ENCODE data around the gene AKAP9. TPM values are rescaled to one million over a fixed set of nuclear protein-coding genes. Genes with fewer than 3 reads are reported as not detected.
"Not testable (repeated sequence)": the region's sequence is repeated elsewhere in the genome, so short reads cannot be mapped to it uniquely, and the experiment has no call there.

AKAP9 gene
- 10 to 100 TPM; 30.2 to 30.3 TPM for total RNA-seq

- CTCF ChIA-PET = interaction anchor here (0.7 to 2.9 kb wide), 3 partner anchors 11 to 507 kb away, joined by 3 to 11 read pairs (median 4); partner anchors contain the start of genes GATAD1 and MTERF1
Measured at GRCh38 chr7:91940572-91941341, at the start of gene AKAP9. Gene AKAP9, plus strand, starts transcription at chr7:91940862. Its CDS starts 238 bp downstream, at chr7:91941100.

GRCh38 chr7:91892099-91892705 is 48.5 kb upstream of the AKAP9 start:
- ChIA-PET POLR2A (no interaction called here), CTCF (no interaction called here)

More at GRCh38 chr7:91940572-91941341, at the start of gene AKAP9:
- POLR2A ChIA-PET = interaction anchor here (0.6 to 2.9 kb wide), 5 partner anchors 19 to 506 kb away, joined by 3 to 11 read pairs (median 5); partner anchors contain the start of genes GATAD1 and MTERF1

- ChIA-PET CTCF (no interaction called here), POLR2A (no interaction called here)
Measured at GRCh38 chr7:91892821-91893340, 47.8 kb upstream of the AKAP9 start.

- CTCF ChIA-PET, POLR2A ChIA-PET: not testable (repeated sequence)
Measured at GRCh38 chr7:91893699-91894098, 47.0 kb upstream of the AKAP9 start.

GRCh38 chr7:91894781-91895480 is 45.7 kb upstream of the AKAP9 start:
- ChIA-PET CTCF (no interaction called here), POLR2A (no interaction called here)

GRCh38 chr7:91898240-91898992 is 42.2 kb upstream of the AKAP9 start:
- ChIA-PET POLR2A (no interaction called here), CTCF (no interaction called here)

- ChIA-PET POLR2A (no interaction called here), CTCF (no interaction called here)
Measured at GRCh38 chr7:91899563-91899962, 41.1 kb upstream of the AKAP9 start.

GRCh38 chr7:91910171-91910570 is 30.5 kb upstream of the AKAP9 start:
- ChIA-PET POLR2A (no interaction called here), CTCF (no interaction called here)

GRCh38 chr7:91911121-91911520 is 29.5 kb upstream of the AKAP9 start:
- POLR2A ChIA-PET = no interaction called here

GRCh38 chr7:91912494-91912893 is 28.2 kb upstream of the AKAP9 start:
- CTCF ChIA-PET = no interaction called here
- POLR2A ChIA-PET = no interaction called here

More at GRCh38 chr7:91911121-91911520, 29.5 kb upstream of the AKAP9 start:
- CTCF ChIA-PET = no interaction called here

- CTCF ChIA-PET = no interaction called here
- POLR2A ChIA-PET = no interaction called here
Measured at GRCh38 chr7:91913612-91914011, 27.1 kb upstream of the AKAP9 start.

GRCh38 chr7:91915401-91916050 is 25.1 kb upstream of the AKAP9 start:
- ChIA-PET POLR2A (no interaction called here), CTCF (interaction anchor here (0.6 kb wide), 1 partner anchor 46 kb away, joined by 3 read pairs; no protein-coding TSS in a partner anchor)

- POLR2A ChIA-PET = no interaction called here
- CTCF ChIA-PET = no interaction called here
Measured at GRCh38 chr7:91916051-91916440, 24.6 kb upstream of the AKAP9 start.

- ChIA-PET POLR2A (no interaction called here), CTCF (no interaction called here)
Measured at GRCh38 chr7:91918356-91918755, 22.3 kb upstream of the AKAP9 start.

GRCh38 chr7:91922857-91923256 is 17.8 kb upstream of the AKAP9 start:
- POLR2A ChIA-PET = no interaction called here
- CTCF ChIA-PET = no interaction called here

- POLR2A ChIA-PET = no interaction called here
Measured at GRCh38 chr7:91927912-91928311, 12.8 kb upstream of the AKAP9 start.

GRCh38 chr7:91929463-91929862 is 11.2 kb upstream of the AKAP9 start:
- CTCF ChIA-PET = interaction anchor here (1.0 kb wide), 1 partner anchor 10 kb away, joined by 3 read pairs; no protein-coding TSS in a partner anchor
- POLR2A ChIA-PET = no interaction called here

More at GRCh38 chr7:91927912-91928311, 12.8 kb upstream of the AKAP9 start:
- CTCF ChIA-PET = no interaction called here

GRCh38 chr7:91940171-91940570 is 491 bp upstream of the AKAP9 start:
- ChIA-PET POLR2A (interaction anchor here (0.6 to 2.9 kb wide), 3 partner anchors 20 to 195 kb away, joined by 4 to 11 read pairs (median 5); partner anchors contain the start of gene MTERF1), CTCF (interaction anchor here (0.7 to 2.9 kb wide), 3 partner anchors 10 to 508 kb away, joined by 3 to 11 read pairs (median 4); partner anchors contain the start of genes GATAD1 and MTERF1)

- ChIA-PET CTCF (interaction anchor here (2.9 kb wide), 1 partner anchor 61 kb away, joined by 11 read pairs; the partner anchor contains the start of gene MTERF1), POLR2A (interaction anchor here (1.5 to 2.9 kb wide), 2 partner anchors 60 to 506 kb away, joined by 5 to 11 read pairs; partner anchors contain the start of genes GATAD1 and MTERF1)
Measured at GRCh38 chr7:91941450-91941849, 788 bp downstream of the AKAP9 start.
